NCI-H748 treated with DMSO at 0.1 percent for 48 hours (cell line): ENCODE results near the gene ELMOD3.
"Not testable (repeated sequence)": the region's sequence is repeated elsewhere in the genome, so short reads cannot be mapped to it uniquely, and the experiment has no call there.

Experiments
- DNase-seq: peaks from one replicate; lab custom pipeline; 2025; lab: John Stamatoyannopoulos, UW

ELMOD3 gene

DNA sequence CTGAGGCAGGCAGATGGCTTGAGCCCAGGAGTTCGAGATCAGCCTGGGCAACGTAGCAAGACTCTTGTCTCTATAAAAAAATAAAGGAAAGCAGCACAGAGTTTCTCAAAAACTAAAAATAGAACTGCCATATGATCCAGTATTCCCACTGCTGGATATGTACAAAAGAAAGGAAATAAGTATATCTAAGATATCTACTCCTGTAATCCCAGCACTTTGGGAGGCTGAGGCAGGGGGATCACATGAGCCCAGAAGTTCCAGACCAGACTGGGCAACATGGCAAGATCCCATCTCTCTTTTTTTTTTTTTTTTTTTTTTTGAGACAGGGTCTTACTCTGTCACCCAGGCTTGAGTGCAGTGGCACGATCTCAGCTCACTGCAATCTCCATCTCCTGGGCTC lies 24.9 kb upstream of the ELMOD3 start:
- DNase-seq: not testable (repeated sequence)

DNA sequence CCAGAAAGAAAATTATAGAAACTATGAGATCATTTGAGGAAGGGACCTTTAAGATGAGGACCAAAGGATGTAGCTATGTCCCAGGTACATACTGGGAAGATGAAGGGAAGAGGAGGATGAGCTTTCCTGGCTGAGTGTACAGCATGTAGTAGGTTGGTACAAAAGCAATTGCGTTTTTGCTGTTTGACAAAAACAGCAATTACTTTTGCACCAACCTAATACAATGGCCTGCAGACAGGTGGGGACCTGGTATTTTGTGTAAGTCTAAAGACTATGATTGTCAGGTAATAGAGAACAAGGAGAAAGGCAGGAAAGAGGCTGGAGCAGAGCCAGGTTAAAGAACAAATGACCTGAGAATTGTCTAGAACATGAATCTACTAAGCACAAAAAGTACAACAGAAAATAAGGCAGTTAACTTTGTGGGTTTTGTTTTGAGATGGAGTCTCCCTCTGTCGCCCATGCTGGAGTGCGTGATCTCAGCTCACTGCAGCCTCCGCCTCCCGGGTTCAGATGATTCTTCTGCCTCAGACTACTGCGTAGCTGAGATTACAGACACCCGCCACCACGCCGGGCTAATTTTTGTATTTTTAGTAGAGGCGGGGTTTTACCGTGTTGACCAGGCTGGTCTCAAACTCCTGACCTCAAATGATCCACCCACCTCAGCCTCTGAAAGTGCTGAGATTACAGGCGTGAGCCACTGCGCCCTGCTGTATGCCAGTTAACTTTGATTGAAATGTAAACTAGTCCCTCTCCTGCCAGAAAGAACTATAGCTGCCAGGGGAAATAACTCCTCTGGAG lies 23.5 kb upstream of the ELMOD3 start:
- no peak for DNase-seq

DNA sequence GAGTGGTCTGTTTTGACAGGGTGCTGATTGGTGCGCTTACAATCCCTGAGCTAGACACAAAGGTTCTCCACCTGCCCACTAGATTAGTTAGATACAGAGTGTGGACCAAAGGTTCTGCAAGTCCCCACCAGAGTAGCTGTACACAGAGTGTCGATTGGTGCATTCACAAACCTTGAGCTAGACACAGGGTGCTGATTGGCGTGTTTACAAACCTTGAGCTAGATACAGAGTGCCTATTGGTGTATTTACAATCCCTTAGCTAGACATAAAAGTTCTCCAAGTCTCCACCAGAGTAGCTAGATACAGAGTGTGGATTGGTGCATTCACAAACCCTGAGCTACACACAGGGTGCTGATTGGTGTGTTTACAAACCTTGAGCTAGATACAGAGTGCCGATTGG lies 20.7 kb upstream of the ELMOD3 start:
- not testable (repeated sequence) for DNase-seq

DNA sequence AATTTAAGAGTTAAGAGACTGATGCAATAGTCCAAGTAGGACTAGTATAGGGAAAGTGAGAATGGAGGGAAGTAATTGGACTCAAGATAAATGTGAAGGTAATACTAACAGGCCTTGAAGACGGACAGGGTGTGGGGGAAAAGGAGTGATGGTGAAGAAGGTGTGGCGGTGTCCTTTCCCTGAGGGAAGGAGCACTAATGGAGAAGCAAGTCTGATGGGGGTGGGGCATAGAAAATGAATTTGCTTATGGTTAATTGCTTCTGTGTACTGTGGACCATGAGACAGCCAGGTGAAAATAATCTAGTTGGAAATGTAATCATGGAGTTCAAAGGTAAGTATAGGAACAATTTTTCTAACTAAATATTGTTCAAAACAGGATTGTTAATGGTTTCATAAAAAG lies 19.6 kb upstream of the ELMOD3 start:
- no peak for DNase-seq

DNA sequence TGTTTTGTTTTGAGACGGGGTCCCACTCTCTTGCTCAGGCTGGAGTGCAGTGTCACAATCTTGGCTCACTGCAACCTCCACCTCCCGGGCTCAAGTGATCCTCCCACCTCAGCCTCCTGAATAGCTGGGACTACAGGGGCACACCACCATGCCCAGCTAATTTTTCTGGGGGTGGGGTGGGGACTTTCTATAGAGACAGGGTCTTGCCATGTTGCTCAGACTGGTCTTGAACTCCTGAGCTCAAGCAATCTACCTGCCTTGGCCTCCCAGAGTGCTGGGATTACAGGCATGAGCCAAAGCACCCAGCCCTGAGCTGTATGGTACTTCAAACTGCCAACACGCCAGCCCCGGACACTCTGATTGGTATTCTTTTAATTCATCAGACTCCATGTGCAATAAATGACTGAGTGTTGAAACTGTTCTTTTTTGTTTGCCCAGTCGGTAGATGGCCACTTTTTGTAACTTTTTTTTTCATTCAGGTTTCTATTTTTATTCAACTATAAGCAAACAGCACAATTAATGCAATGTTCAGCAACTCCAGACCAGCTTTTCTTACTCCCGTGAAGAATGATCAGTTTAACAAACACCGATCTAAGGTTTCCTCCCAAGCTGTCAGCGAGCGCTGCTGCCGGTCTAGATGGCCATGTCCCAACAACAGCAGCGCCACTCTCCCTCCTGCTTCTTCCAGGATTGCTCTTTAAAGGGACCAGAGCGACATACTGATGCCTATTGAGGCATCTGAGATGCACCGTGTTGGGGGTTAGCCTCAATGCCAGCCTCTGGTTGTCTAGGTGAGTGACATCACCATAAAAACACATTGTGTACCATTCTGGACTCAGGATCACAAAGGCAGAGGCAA lies 14.3 kb upstream of the ELMOD3 start:
- no peak for DNase-seq

DNA sequence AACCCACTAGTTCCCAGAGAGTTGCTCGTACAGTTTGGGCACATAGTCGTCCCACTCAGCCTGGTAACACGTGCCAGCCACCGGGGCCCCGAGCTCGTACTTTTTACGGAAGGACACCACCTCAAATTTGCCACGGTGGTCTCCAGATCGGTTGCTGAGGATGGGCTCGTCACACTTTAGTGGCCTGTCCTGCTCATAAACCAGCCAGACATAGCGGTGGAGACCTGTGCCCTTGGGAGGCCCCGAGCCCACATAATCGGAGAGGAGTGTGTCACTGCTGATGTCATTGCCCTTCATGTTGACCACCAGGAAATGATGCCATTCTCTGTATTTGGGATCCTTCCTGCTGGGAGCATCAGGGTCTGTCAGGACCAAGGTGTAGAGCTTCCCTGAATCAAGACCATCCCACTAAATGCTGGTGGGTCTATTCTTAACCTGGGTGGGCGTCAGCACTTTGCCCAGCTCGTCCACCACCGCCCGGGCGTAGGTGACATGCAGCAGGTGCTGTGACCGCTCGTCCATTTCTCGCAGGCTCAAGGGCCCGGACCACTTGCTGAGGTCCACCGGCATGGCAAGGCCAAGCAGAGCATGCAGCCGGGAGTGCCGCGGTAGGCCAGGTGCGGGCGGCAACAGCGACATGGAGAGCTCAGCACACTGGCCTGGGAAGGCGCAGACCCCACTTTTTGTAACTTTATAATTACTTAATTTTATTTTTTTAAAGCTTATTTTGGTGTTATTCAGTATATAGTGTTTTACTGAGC lies 13.1 kb upstream of the ELMOD3 start:
- no peak for DNase-seq

DNA sequence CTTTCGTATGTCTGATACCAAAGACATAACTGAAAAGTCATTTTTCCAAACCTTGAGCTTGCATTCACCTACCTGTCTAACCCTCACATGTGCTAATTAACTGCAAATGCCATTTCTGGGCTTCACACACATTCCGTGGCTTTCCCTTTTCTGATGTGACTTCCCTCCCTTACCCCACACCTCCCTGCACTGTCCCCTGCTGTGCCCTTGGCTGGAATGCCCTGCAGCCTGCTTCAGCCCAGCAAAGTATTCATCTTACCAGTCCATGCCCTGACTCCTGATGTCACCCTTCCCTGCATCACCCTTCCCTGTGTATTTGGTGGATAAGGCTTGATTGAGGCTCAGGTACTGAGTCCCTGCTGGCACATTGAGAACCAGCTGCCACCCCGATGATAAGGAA lies 12.4 kb upstream of the ELMOD3 start:
- no peak for DNase-seq

DNA sequence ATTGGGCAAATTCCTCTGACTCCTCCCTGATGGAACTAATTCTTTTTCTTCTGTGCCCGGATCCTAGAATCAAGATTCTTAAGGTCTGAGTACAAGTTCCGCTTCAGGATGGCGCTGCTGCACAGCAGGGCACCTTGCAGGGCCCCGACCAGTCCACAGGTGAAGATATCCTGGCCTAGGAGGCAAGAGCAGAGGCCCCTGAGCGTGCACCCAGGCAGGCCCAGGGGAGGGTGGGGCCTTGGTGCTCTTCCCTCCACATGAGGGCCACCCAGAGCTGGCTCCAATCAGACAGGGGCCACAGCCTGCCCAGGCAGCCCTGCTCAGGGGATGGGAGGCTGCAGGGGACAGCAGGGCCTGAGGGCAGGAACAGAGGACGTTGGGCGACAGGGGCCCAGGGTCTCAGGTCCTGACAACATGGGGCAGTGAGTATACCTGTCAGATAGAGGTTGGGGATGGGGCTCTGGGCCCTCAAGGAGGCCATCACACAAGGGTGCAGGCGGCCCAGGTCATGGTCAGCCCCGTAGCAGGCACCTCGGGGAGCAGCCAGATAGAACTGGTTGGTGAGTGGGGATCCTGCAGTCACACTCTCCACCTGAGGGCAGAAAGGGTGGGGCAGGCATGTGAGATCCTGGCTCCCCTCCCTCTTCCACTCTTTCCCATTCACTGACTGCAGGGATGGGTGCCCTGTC lies 11.2 kb upstream of the ELMOD3 start:
- not testable (repeated sequence) for DNase-seq

DNA sequence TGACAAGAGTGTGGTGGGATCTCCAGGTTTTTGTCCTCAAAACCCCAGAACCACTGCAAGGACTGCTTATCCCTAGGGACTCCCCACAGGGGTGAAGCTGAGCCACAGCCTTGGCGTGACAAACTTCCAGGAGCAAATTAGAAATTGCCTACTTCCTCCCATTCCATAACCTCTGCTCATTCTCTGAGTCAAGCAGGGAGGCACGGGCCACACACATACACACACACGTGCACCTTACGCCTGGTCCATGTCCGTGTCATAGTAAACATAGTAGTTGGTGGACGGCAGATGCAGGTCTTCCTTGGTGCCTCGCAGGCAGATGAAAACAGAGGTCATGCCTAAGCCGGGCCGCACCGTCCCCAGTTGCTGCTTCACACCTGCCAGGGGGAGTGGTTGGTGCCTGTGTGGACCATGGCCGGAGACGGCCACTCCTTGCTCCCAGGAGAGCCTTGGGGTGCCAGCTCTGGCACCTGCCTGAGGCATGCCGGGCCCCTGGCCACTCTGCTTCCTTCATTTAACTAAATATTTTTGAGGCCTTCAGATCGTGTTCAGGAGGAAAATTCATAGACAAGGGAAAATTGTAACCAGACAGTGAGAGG lies 10.1 kb upstream of the ELMOD3 start:
- no peak for DNase-seq

DNA sequence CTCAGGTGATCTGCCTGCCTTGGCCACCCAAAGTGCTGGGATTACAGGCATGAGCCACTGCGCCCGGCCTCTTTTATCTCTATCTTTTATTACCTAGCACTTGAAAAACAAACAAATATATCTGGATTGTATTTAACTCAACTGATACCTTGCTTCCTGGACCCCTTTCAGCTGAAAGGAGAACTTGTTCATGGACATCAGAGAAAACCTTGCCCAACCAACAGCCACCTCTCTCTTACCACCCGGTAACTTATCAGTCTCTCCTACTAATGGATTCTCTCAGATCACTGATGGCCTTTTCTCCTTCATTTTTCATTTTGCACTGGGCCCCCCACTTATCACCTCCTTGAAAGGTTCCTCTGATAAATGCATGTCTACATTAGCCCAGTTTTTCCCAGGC lies 7.0 kb upstream of the ELMOD3 start:
- DNase-seq: no peak

DNA sequence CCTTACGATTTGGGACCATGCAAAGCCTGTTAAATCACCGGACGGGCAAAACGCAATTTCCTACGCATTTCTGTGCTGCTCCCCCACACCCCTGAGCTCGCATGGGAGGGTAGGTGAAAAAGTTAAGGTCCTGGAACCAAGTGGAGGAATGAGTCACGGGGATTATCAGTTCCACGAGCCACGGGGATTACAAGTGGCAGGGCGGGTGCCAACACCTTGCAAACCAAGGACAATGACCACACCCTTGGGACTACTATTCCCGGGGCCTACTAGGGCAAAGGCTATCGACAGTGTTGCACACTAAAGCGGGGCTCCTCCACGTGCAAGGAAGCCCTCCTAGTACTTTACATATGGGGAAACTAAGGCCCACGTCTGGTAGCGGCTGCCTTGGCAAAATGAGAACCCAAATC lies 688 bp upstream of the ELMOD3 start:
- no peak for DNase-seq

DNA sequence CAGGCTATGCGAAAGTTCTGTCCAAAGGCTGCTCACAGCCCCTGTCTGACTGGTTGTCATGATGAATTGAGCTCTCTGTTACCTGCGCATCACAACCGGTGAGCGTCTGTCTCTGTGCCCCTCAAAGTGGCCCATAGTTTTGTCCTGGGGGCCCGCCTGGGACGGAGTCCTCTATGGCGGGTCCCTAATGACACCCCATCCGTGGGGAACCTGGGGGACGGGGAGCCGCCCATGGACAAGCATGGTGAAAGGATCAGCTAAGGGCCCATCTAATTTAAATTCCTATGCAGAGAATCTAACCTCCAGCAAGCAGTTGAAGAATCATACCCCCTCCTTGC lies 473 bp downstream of the ELMOD3 start:
- no peak for DNase-seq

DNA sequence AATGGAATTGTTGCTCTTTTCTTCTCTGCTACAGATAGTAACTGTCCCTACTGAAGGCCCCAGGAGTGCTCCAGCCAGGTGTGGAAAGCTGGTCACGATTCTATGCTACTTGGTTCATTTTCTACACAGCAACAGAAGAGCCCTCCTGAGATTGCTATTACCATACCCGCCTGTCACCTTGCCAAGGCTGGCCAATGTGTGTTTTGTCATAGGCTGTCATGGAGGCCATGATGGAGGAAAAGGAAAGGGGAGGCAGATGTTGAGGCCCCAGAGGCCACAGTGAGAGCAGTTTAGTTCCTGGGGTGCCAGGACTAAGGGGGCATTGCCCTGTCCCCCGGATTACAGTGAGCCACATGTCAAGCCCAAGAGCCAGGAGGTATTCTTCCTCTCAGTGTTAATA lies 952 bp downstream of the ELMOD3 start:
- DNase-seq: no peak

DNA sequence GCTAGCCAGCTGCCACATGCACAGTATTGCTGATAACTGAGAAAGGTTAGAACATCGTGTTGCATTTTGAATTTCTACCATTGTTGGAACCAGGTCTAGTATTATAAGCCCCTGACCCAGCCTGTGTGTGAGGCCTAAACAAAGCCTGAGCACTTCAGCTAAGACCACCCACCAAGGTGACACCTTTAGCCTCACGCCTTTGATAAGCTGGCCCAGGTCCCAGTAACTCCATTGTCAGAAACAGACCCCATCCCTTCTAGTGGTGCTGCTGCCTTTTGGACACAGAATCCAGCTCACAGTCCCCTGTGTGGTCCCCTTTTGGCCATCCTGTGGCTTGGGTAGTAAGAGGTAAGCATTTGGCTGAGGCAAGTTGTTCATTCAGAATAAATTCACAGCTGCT lies 1.6 kb downstream of the ELMOD3 start:
- no peak for DNase-seq

DNA sequence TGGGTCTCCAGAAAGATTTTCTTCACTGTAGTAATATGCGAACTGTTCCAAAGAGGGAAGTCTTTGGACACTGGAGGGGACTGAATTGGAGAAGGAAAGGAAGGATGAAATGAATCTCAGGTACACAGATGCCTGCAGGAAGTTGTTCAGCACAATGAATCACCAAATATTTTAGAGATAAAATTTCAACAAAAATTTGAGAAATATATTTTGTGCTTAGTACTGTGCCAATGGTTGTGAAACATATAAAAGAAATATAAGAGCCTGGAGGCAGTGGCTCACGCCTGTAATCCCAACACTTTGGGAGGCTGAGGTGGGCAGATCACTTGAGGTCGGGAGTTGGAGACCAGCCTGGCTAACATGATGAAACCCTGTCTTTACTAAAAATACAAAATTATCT lies 3.2 kb downstream of the ELMOD3 start:
- DNase-seq: no peak

DNA sequence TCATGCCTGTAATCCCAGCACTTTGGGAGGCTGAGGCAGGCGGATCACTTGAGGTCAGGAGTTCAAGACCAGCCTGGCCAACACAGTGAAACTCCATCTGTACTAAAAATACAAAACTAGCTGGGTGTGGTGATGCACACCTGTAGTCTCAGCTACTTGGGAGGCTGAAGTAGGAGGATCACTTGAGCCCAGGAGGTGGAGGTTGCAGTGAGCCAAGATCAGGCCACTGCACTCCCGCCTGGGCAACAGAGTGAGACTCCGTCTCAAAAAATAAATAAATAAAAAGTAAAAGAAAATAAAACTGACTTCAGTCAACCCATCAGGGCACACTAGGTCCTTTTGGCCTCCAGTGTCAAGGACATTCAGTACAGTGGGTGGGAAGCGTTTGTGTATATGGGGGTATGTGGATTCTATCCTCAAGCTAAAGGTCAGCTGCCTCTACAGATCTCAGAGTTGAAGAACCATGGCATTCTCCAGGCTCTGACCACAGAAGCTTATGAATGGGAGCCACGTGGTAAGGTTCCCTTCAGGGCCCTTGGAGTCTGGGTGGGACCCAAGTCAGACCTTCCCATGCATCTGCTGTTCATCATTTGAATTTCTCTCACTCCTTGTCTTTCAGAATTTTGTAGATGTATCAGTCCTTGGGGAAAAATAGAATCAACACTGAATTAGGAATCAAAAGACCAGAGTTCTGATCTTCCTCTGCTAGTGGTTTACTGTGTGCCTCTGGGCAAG lies 8.3 kb downstream of the ELMOD3 start:
- DNase-seq: not testable (repeated sequence)

DNA sequence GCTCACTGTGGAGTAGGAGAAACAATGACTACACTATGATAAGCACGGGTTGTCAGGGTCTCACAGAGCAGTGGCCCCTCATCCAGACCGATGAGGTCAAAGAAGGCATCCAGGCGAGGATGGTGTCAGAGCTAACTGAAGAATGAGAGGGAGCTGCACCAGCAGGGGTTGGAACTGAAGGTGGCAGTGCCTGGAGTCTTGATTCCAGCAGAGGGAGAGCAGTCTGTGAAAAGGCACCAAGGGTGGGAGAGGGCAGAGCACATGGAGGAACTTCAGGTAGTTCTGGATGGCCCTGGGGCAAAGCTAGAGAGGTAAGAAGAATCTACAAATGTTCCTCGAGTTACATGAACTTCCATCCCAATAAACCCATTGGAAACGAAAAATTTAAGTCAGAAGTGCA lies 12.6 kb downstream of the ELMOD3 start:
- DNase-seq: no peak

DNA sequence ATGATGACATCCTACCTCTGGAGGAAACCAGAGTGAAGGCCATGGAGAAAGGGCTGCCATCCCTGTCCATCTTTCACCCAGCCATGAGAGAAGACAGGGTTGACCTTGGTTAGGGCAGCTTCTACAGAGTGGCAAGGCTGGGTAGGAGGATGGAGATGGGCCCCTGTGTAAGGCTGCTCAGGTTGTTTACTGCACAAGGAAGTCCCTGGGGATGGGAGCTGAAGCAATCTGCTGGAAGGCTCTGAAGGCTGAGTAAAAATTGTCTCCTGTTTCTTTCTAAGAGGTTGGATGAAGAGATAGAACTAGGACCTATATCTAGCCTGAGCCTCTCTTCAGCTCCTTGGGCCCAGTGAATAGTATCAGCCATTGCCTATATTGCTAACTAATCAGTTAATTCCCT lies 14.4 kb downstream of the ELMOD3 start:
- DNase-seq: no peak

DNA sequence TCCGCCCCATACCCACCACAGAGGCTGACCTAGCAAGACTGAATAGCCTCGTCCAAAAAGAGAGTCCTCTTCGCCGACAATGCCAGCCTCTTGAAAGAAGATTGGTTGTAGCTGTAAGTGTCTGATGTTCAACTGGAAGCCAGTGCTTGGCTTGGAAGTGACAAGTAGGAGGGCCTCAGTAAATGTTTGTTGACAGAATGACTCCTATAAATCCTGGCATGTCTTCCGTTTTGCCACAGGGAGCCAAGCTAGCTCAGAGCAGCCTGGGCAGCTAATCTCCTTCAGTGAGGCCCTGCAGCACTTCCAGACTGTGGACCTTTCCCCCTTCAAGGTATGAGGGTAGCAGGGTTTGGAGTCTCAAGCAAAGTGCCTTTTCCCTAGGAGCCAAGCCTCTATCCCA lies 14.9 kb downstream of the ELMOD3 start:
- DNase-seq: no peak

DNA sequence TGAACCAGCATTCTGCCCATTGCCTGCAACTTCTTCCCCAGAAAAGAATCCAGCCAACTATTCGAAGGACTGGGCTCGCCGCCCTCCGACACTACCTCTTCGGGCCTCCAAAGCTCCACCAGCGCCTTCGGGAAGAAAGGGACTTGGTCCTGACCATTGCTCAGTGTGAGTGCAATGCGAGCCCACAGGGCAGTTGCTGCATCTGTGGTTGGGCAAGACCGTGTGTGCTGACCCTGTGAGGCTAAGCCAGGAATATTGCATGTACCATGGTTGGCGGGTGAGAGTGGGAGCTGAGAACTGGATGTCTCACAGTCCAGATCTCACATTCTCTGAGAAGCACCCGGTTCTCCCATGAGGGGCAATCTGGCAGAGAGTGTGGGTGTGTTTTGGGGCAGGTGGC lies 16.5 kb downstream of the ELMOD3 start:
- DNase-seq: no peak
